T-cell (primary cell): ENCODE measurements around the gene ADPGK. TPM values are rescaled to one million over a fixed set of nuclear protein-coding genes. Genes with fewer than 3 reads are reported as not detected.
"Not testable (repeated sequence)": the region's sequence is repeated elsewhere in the genome, so short reads cannot be mapped to it uniquely, and the experiment has no call there.

Source experiments
- ATAC-seq, 4 experiments: fragments of 200-7000 bp in 3 of 4; fragments of 150-1000 bp in 1 of 4; cut with Tn5 transposase; replicated peaks in 1 of 4; 1 replicate in 3 of 4; 2 replicates in 1 of 4; pipeline ENCODE4 v1.10.0; 2021; ENCODE audit warnings: moderate library complexity in 3 of 4, mild to moderate bottlenecking in 2 of 4, moderate number of reproducible peaks in 1 of 4
- CTCF ChIA-PET, 2 donors: fragments of 300-600 bp; sonication (Branson Sonifier 250); formaldehyde crosslinking; loops; one replicate each; lab custom pipeline; 2022; ENCODE audit warnings: antibody characterized with exemption in 2 of 2; lab: Charles Lee
- POLR2A ChIA-PET, 2 donors: fragments of 300-600 bp; sonication (Branson Sonifier 250); formaldehyde crosslinking; loops; one replicate each; lab custom pipeline; 2022; ENCODE audit warnings: antibody characterized with exemption in 2 of 2; lab: Charles Lee
- DNase-seq, 35 experiments: peaks; one replicate each; pipeline versions ENCODE4 v3.0.0 to v3.0.0-alpha.2; 2013 to 2023
- H3K27ac ChIP-seq: one replicate; pipeline ENCODE4 v1.5.1; 2013; ENCODE audit warnings: low read length
- H3K27me3 ChIP-seq, 2 experiments: replicated peaks in 1 of 2; 1 replicate in 1 of 2; 2 replicates in 1 of 2; pipeline versions ENCODE4 v1.6.1 to v1.7.0; 2013; ENCODE audit warnings: low read length in 1 of 2, mixed read lengths in 1 of 2; ENCODE audit not compliant: control insufficient read depth in 2 of 2, insufficient read depth in 2 of 2; ENCODE audit errors: extremely low read depth in 1 of 2
- H3K36me3 ChIP-seq, 2 donors: 1 replicate in 1 of 2; 2 replicates in 1 of 2; pipeline versions ENCODE4 v1.6.1 to v1.7.0; 2013; ENCODE audit warnings: low read length in 1 of 2; ENCODE audit not compliant: control insufficient read depth in 2 of 2, insufficient read depth in 1 of 2; ENCODE audit errors: extremely low read depth in 1 of 2
- H3K4me1 ChIP-seq, 2 experiments: 1 replicate in 1 of 2; 2 replicates in 1 of 2; pipeline versions ENCODE4 v1.6.1 to v1.7.0; 2013; ENCODE audit warnings: low read length in 2 of 2, mixed read lengths in 1 of 2; ENCODE audit not compliant: insufficient read depth in 2 of 2, control insufficient read depth in 1 of 2; ENCODE audit errors: extremely low read depth in 1 of 2
- H3K4me3 ChIP-seq, 2 donors: 1 replicate in 1 of 2; 2 replicates in 1 of 2; pipeline versions ENCODE4 v1.5.1 to v1.7.0; 2013; ENCODE audit warnings: mild to moderate bottlenecking in 2 of 2, low read length in 1 of 2, moderate library complexity in 1 of 2; ENCODE audit not compliant: control insufficient read depth in 1 of 2; ENCODE audit errors: extremely low read depth in 1 of 2
- H3K9me3 ChIP-seq: 2 replicates; pipeline ENCODE4 v1.7.0; 2013
- H3K27ac Mint-ChIP-seq, 2 donors: one replicate each; pipeline ENCODE4 v1.8.0; 2020 to 2021; ENCODE audit warnings: mild to moderate bottlenecking in 2 of 2, mixed read lengths in 2 of 2
- H3K27me3 Mint-ChIP-seq, 2 donors: one replicate each; pipeline ENCODE4 v1.8.0; 2021 to 2022; ENCODE audit warnings: mixed read lengths in 2 of 2
- H3K36me3 Mint-ChIP-seq: one replicate; pipeline ENCODE4 v1.8.0; 2021; ENCODE audit warnings: mixed read lengths
- H3K4me1 Mint-ChIP-seq, 3 donors: one replicate each; pipeline ENCODE4 v1.8.0; 2020 to 2022; ENCODE audit warnings: mixed read lengths in 3 of 3, mild to moderate bottlenecking in 1 of 3
- H3K4me3 Mint-ChIP-seq, 3 donors: one replicate each; pipeline ENCODE4 v1.8.0; 2020 to 2022; ENCODE audit warnings: mild to moderate bottlenecking in 3 of 3, mixed read lengths in 3 of 3, moderate library complexity in 3 of 3
- H3K9me3 Mint-ChIP-seq, 3 donors: one replicate each; pipeline ENCODE4 v1.8.0; 2020 to 2022; ENCODE audit warnings: mixed read lengths in 3 of 3
- WGBS: methylation state at CpG from one replicate; pipeline ENCODE4 v1.1.5; 2013; ENCODE audit warnings: missing lambda C conversion rate; ENCODE audit not compliant: insufficient coverage; 5-methylcytosine and 5-hydroxymethylcytosine counted together
- total RNA-seq, 35 experiments: library from RNA in 6 of 35; stranded (reverse) in 6 of 35; fragments of 120-200 nt in 1 of 35; gene quantifications; one replicate each; pipeline versions ENCODE4 v1.2.1 to v1.2.4 and lab custom pipeline; 2013 to 2026

Gene ADPGK
- total RNA-seq, 5 donors from 2014 or later (not counting 1 experiment from before 2014, with no cell fraction given), result 97.0 to 106 (median 102) TPM

DNA sequence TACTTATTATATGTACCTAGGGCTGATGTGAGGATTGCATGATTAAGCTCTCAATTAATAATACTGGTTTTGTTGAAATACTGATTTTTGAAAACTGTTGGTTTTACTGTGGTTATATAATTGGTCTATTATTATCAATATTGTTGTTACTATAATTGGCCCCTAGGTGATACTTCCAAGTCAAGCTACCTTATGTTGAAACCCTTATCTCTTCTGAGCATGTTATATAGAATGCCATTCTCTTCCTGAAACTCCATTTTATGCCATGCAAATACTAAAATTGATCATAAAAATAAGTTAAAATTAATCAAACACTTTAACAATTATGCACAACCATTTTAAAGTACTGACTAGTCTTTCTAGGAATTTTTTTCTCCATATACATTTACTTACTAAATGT is 51.5 kb downstream of the ADPGK start:
- POLR2A ChIA-PET, result interaction anchor here in 1 of 2 donors (0.6 kb wide), 1 partner anchor 187 kb away, joined by 3 read pairs; no protein-coding TSS in a partner anchor
- H3K36me3 ChIP-seq, result peaks cover 0 to 33% of the 10 kb centered on the region in 2 donors
- H3K27me3 ChIP-seq, result no peaks in the 10 kb centered on the region
- CTCF ChIA-PET, result interaction anchor here in 1 of 2 donors (0.8 kb wide), 1 partner anchor 27 kb away, joined by 4 read pairs; no protein-coding TSS in a partner anchor
- no peaks in the 10 kb centered on the region for H3K27me3 Mint-ChIP-seq
- H3K4me3 ChIP-seq, result no peak overlapping the region
- ATAC-seq (no peak), DNase-seq (no peak)
- H3K27ac Mint-ChIP-seq, result no peak overlapping the region
- peaks cover 7 to 16% (median 12%) of the 10 kb centered on the region in 3 donors for H3K4me1 Mint-ChIP-seq
- no peaks in the 10 kb centered on the region for H3K4me1 ChIP-seq
- H3K27ac ChIP-seq, result no peak overlapping the region
- H3K9me3 Mint-ChIP-seq, result no peaks in the 10 kb centered on the region
- H3K9me3 ChIP-seq, result no peaks in the 10 kb centered on the region
- H3K4me3 Mint-ChIP-seq, result no peak overlapping the region
- peaks cover 65% of the 10 kb centered on the region for H3K36me3 Mint-ChIP-seq

DNA sequence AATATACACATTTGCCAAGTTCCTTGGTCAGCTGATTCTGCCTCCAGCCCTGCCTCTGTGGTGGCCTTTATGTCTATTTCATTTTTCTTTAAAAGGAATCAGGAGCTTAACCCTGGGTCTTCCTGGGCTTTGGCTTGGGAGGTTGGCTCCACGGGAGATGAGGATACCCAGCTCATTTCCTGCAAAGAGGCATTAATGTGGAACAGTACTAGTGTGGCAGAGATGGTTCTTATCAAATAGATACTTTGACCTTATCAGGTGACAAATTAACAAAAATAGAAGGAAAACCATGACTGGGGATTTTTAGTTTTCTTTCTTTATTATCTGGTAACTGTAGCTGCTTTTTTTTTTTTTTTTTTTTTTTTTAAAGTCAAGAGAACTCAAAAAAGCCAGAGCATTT is 54.7 kb downstream of the ADPGK start:
- H3K4me3 Mint-ChIP-seq, result no peak overlapping the region
- Histone ChIP-seq H3K4me1 (no peaks in the 10 kb centered on the region), H3K27me3 (no peaks in the 10 kb centered on the region), H3K4me3 (no peak overlapping the region), H3K27ac (no peak overlapping the region), H3K9me3 (no peaks in the 10 kb centered on the region), H3K36me3 (peaks cover 0 to 25% of the 10 kb centered on the region in 2 donors)
- DNase-seq (no peak), ATAC-seq (no peak)
- peaks cover 4 to 7% (median 6%) of the 10 kb centered on the region in 3 donors for H3K4me1 Mint-ChIP-seq
- H3K27me3 Mint-ChIP-seq, result no peaks in the 10 kb centered on the region
- peaks cover 41% of the 10 kb centered on the region for H3K36me3 Mint-ChIP-seq
- ChIA-PET CTCF (interaction anchor here (0.5 to 0.7 kb wide), 3 partner anchors 58 to 353 kb away, joined by 3 to 7 read pairs (median 3); no protein-coding TSS in a partner anchor), POLR2A (interaction anchor here in 1 of 2 donors (0.7 kb wide), 1 partner anchor 12 kb away, joined by 3 read pairs; no protein-coding TSS in a partner anchor)
- H3K27ac Mint-ChIP-seq, result no peak overlapping the region
- H3K9me3 Mint-ChIP-seq, result no peaks in the 10 kb centered on the region
- WGBS, result no CpG with 5 or more reads among the region's 1 CpG

DNA sequence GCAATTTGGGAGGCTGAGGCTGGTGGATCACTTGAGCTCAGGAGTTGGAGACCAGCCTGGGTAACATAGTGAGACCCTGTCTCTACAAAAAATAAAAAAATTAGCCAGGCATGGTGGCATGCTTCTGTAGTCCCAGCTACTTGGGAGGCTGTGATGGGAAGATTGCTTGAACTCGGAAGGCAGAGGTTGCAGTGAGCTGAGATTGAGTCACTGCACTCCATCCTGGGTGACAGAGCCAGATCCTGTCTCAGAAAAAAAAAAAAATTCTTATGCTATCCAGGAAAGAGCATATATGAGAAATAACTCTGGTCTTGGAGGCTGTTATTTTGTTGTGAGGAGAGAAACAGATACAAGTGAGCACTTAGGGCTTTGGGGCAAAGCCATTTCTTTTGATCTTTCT is 55.3 kb downstream of the ADPGK start:
- H3K4me1 Mint-ChIP-seq, H3K9me3 Mint-ChIP-seq, H3K27ac Mint-ChIP-seq, H3K27ac ChIP-seq, H3K4me3 Mint-ChIP-seq, DNase-seq, ATAC-seq, H3K27me3 Mint-ChIP-seq, H3K27me3 ChIP-seq, H3K4me1 ChIP-seq, H3K9me3 ChIP-seq, H3K4me3 ChIP-seq: not testable (repeated sequence)
- CTCF ChIA-PET, result interaction anchor here (0.5 to 0.6 kb wide), 2 partner anchors 353 to 540 kb away, joined by 3 read pairs; no protein-coding TSS in a partner anchor
- POLR2A ChIA-PET, result interaction anchor here in 1 of 2 donors (0.7 kb wide), 1 partner anchor 12 kb away, joined by 3 read pairs; no protein-coding TSS in a partner anchor
- peaks cover 0 to 31% of the 10 kb centered on the region in 2 donors for H3K36me3 ChIP-seq
- peaks cover 39% of the 10 kb centered on the region for H3K36me3 Mint-ChIP-seq
- WGBS, result no CpG with 5 or more reads among the region's 1 CpG

DNA sequence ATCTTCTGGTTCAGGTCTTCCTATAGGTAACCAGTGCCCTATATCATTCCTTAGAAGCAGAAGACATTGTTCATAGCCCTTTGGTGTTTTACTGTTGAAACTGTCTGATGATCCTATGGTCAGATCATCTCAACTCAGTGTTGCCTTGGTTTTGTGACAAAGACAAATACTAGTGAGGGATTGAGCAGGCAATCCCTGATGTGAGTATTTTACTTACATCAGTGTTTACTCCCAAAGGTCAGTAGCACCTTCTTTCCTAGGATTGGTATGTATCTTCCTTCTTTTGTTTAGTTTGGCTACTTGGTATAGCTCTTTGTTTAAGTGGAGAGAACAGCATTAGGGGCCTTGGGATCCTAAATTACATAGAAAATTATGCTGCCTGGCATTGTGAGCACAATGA is 56.4 kb downstream of the ADPGK start:
- Mint-ChIP-seq H3K27me3 (no peaks in the 10 kb centered on the region), H3K9me3 (no peaks in the 10 kb centered on the region), H3K4me1 (peaks cover 0 to 2% (median 0%) of the 10 kb centered on the region in 3 donors), H3K36me3 (peaks cover 33% of the 10 kb centered on the region), H3K4me3 (no peak overlapping the region), H3K27ac (no peak overlapping the region)
- H3K36me3 ChIP-seq, result peaks cover 0 to 32% of the 10 kb centered on the region in 2 donors
- H3K27me3 ChIP-seq, result no peaks in the 10 kb centered on the region
- CTCF ChIA-PET, result interaction anchor here in 1 of 2 donors (1.0 kb wide), 1 partner anchor 23 kb away, joined by 3 read pairs; no protein-coding TSS in a partner anchor
- no peak overlapping the region for H3K27ac ChIP-seq
- POLR2A ChIA-PET, result no interaction called here
- no peak for ATAC-seq
- no peak overlapping the region for H3K4me3 ChIP-seq
- H3K9me3 ChIP-seq, result no peaks in the 10 kb centered on the region
- no peak for DNase-seq
- no peaks in the 10 kb centered on the region for H3K4me1 ChIP-seq

DNA sequence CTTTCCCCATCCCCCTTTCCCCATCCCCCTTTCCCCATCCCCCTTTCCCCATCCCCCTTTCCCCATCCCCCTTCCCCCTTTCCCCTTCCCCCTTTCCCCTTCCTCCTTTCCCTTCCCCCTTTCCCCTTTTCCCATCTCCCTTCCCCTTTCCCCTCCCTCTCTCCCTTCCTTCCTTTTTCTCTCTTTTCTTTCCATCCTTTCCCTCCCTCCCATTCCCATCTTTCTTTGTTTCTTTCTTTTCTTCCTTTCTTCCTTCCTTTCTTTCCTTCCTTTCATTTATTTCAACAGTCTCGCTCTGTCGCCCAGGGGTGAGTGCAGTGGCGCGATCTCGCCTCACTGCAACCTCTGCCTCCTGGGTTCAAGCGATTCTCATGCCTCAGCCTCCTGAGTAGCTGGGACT is 57.7 kb downstream of the ADPGK start:
- POLR2A ChIA-PET, H3K9me3 Mint-ChIP-seq, H3K4me3 Mint-ChIP-seq, ATAC-seq, DNase-seq, H3K4me1 ChIP-seq, H3K27me3 Mint-ChIP-seq, H3K27me3 ChIP-seq, H3K4me1 Mint-ChIP-seq, H3K27ac ChIP-seq, H3K27ac Mint-ChIP-seq, H3K9me3 ChIP-seq, H3K4me3 ChIP-seq: not testable (repeated sequence)
- peaks cover 23% of the 10 kb centered on the region for H3K36me3 Mint-ChIP-seq
- whole genome bisulfite sequencing, result 95% methylated on average over 5 of the region's 6 CpGs
- peaks cover 0 to 22% of the 10 kb centered on the region in 2 donors for H3K36me3 ChIP-seq
- CTCF ChIA-PET, result interaction anchor here in 1 of 2 donors (1.0 kb wide), 1 partner anchor 25 kb away, joined by 3 read pairs; no protein-coding TSS in a partner anchor

DNA sequence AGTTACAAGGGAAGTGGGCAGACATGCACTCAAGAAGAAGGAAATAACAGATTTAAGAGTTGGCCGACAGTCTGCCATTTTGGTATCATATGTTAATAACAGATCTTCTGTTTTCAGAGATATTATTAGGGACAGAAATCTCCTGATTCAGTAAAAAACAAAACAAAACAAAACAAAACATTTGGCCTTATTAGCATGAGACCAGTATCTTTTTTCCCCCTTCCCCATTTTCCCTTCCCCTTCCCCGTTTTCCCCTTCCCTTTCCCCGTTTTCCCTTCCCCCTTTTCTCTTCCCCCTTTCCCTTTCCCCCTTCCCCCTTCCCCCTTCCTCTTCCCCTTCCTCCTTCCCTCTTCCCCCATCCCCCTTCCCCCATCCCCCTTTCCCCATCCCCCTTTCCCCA is 58.1 kb downstream of the ADPGK start:
- H3K27me3 Mint-ChIP-seq, result no peaks in the 10 kb centered on the region

More for the DNA sequence above, 58.1 kb downstream of the ADPGK start:
- ATAC-seq (no peak), DNase-seq (no peak)
- ChIA-PET CTCF (interaction anchor here (1.0 to 1.1 kb wide), 2 partner anchors 107 to 353 kb away, joined by 3 to 4 read pairs; no protein-coding TSS in a partner anchor), POLR2A (no interaction called here)
- no peaks in the 10 kb centered on the region for H3K4me1 ChIP-seq
- H3K9me3 ChIP-seq, result no peaks in the 10 kb centered on the region
- Mint-ChIP-seq H3K27ac (no peak overlapping the region), H3K36me3 (peaks cover 19% of the 10 kb centered on the region), H3K4me1 (peaks cover 0 to 3% (median 0%) of the 10 kb centered on the region in 3 donors), H3K4me3 (no peak overlapping the region), H3K9me3 (no peaks in the 10 kb centered on the region)
- H3K36me3 ChIP-seq, result peaks cover 0 to 22% of the 10 kb centered on the region in 2 donors
- H3K27me3 ChIP-seq, result no peaks in the 10 kb centered on the region
- H3K4me3 ChIP-seq, result no peak overlapping the region
- no peak overlapping the region for H3K27ac ChIP-seq
- no CpG with 5 or more reads among the region's 3 CpGs for WGBS
